Esophagus muscularis mucosa (tissue), 3 donors: Measurements from ENCODE around the gene TERB1.

Source experiments
- CTCF ChIP-seq, 3 experiments: fragments of 200-600 bp in 2 of 3; fragments of 450-650 bp in 1 of 3; sonication (generic) in 2 of 3; IDR thresholded peaks; one replicate each; pipeline ENCODE4 v1.5.1; 2017 to 2019; ENCODE audit warnings: antibody characterized with exemption in 3 of 3, mild to moderate bottlenecking in 2 of 3, moderate library complexity in 1 of 3
- POLR2AphosphoS5 ChIP-seq, 2 donors: sonication (generic); formaldehyde crosslinking; IDR thresholded peaks; one replicate each; pipeline ENCODE4 v1.6.1; 2017; ENCODE audit warnings: antibody characterized with exemption in 2 of 2

DNA sequence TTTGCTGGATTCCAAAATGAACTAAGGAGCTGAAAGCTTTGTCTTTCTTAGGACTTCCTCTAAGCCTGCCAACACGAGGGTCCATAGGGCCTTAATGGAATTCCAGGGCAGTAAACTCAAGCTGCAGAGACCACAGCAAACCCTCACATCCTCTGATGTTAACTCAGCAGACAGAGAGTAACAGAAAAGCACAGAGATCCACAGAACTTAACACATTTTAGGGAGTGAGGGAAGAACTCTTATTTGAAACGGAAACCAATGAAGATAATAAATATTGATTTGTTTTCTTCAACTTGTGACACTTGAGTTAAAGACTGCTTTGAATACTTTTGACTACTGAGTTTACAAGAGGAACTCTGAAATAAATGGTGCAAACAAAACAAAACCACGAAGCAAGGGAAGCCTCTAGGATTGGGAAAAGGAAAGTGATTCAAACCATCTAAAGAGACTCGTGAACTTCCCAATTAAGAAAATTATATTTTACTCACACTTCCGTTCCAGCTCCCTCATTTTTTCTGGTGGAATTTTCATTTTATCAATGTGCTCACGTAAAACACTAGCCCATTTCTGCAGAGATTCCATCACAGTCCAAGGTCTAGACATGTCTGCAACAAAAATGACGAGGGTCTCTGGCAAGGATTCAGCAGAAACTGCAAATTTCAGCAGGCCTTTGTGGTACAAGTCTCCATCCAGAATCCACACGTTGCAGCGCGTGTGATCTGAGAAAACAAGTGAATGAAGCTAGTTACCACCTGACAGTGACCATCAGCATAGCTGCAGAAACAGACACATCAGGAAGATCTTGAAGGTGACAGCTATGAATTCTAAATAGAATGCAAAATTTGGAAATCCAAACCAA lies 59.2 kb downstream of the TERB1 start:
- TF ChIP-seq POLR2AphosphoS5 (IDR thresholded peaks at IDR 0.05) = no peak
- no peak for TF ChIP-seq CTCF (IDR thresholded peaks at IDR 0.05)
